Neural cell (in vitro differentiated cells): ENCODE results near the gene INO80.

Source experiments
- EZH2 ChIP-seq: fragments of 200-600, 300-800 bp; shearing (Covaris generic), sonication (generic); IDR thresholded peaks from 2 replicates; pipeline ENCODE4 v1.6.1; 2014; ENCODE audit warnings: antibody characterized with exemption, low read length, borderline replicate concordance, mild to moderate bottlenecking; ENCODE audit not compliant: insufficient read depth, poor library complexity, severe bottlenecking
- TF ChIP-seq, protein P1 (sequence below): fragments of 450-650 bp; IDR thresholded peaks from 2 replicates; pipeline ENCODE4 v1.5.1; 2014; ENCODE audit warnings: antibody characterized with exemption, mild to moderate bottlenecking, moderate library complexity; ENCODE audit not compliant: poor library complexity, severe bottlenecking

DNA sequence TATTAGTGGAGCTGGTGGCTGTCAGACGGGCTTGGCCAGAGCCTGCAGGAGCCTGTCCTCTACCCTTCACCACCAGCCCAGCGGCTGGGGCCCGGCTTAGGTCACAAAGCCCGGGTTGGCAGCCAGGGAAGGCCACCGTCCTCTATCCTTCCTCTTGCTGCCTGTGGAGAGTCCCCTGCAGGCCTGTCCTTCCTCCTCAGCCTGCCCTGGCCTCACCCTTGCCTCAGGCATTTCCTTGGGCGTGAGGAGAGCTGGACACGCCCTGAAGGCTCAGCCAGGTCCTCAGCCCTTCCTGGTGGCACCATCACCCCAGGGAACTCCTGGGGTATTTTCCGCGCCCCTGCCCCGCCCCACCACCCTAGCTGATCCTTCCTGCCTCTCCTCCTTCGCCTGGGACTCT lies 155.2 kb downstream of the INO80 start:
- TF ChIP-seq, protein P1, sequence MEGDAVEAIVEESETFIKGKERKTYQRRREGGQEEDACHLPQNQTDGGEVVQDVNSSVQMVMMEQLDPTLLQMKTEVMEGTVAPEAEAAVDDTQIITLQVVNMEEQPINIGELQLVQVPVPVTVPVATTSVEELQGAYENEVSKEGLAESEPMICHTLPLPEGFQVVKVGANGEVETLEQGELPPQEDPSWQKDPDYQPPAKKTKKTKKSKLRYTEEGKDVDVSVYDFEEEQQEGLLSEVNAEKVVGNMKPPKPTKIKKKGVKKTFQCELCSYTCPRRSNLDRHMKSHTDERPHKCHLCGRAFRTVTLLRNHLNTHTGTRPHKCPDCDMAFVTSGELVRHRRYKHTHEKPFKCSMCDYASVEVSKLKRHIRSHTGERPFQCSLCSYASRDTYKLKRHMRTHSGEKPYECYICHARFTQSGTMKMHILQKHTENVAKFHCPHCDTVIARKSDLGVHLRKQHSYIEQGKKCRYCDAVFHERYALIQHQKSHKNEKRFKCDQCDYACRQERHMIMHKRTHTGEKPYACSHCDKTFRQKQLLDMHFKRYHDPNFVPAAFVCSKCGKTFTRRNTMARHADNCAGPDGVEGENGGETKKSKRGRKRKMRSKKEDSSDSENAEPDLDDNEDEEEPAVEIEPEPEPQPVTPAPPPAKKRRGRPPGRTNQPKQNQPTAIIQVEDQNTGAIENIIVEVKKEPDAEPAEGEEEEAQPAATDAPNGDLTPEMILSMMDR, result no peak
- TF ChIP-seq EZH2, result no peak
